Measurements from ENCODE around the gene GPR183.

GPR183 gene

DNA sequence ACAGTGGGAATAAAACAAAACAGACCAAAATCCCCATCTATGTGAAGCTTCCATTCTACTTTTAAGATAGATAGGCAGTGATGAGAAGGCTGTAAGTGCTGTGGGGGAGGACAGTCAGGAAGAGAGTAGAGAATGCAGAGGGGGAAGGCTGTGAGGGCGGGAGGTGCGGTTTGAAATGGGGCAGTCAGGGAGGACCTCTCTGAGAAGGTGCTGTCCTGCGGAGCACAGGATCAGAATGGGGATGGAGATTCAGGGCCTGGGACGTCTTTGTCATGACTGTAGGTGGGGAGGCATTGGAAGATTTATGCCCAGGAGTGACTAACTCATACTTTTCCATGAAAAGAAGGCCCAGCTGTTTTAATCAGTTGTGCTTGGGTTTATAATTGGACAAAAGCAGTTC, 3.9 kb upstream of the GPR183 start:
- no peak for DNase-seq

DNA sequence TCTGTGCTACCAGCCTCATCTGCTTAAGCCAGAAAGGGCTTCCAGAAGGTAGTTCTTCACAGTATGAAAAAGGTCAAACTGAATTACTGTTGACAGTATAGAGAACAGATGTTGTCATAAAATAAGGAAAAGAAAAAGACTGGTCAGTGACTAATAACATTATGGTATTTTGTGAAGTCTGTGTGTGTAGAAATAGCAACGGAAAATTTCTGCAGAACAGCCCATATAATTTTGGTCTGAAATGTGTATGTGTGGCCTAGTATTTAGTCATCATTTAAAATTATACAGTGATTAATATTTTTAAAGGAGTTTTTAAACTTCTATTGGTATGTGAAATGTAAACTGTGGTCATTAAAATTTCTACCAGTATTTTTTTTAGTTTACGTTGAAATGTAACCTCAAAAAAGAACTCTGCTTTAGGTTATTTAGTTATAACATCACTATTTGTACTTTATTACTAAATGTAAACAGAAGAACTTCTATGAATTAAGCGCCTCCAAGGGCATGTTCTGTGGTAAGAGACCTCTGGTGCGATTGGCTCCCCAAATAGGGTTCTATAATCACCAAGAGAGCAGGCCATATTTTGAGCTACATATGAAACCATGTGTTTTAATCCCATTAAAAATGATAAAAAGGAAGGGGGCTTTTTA, 3.3 kb upstream of the GPR183 start:
- DNase-seq = no peak

DNA sequence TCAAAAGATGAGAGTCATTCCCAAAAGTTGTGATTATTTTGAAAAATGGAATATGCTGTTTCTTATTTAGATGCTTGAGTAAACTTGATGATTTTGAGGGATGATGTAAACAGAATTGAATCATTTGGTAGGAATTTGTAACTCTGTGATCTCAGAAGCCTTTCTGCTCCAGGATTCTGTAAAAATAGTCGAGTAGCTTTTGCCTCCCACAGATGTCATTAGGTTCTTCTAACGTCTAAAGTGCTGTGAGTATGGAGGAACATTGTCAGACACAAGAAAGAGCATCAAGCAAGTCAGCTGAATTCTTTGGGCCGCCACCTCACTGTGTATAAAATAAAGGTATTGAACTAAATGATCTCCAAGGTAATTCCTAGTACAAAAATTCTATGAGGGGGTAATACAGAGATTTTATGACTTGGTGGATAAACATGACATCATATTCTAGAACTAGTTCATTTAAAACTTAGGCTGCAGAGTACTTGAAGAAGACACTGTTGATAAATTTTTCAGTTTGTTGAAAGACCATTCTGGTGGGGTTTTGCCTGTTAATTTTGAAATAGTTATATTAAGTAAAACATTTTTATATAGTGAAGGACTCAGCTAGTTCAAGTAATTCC, 1.4 kb upstream of the GPR183 start:
- DNase-seq = no peak

DNA sequence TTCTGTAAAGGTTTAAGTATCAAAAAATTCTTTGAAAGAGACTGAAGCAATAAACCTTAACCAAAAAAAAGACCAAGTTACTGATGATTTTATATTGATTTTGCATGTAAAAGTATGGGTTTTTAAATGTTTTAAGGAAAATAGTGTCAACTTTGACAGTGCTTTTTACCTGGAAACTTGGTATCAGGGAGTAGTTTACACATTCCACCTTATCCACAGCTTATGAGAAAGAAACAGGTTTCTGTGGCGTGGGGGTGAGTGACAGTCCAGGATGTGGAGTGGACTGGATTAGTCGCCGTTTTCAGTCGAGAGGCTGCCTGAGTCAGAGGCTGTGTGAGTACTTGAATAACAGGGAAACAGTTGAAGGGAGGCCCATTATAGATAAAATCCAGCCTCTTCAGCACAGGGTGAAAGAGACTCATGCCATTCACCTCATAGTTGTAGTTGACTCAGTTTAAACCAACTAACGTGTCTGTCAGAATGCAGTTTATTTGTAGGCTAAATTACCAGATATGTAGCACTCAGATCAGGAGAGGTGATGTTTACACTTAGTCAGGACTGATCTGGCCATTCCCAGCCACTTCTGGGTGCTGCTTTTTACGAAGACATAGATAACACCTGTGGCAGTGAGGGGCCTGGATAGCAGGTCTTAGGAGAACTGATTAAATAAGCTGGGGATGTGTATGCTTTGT, 595 bp upstream of the GPR183 start:
- peak; percentile 91 for DNase-seq

DNA sequence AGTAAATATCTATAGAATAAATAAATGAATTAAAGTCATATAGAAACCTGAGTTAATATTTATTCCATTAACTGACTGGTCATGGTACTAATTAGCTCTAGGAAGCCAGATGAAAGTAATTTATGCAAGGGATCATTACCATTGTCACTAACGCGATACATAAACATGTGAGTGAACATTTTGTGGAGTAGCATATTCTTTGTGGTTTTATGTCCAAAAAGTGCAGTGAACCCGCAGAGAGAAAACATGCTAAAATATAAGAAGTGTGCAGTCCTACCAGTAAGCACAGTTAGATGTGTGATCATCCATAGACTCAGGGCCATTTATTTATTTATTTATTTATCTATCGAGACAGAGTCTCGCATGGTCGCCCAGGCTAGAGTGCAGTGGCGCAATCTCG, 1.6 kb downstream of the GPR183 start:
- DNase-seq = no peak

DNA sequence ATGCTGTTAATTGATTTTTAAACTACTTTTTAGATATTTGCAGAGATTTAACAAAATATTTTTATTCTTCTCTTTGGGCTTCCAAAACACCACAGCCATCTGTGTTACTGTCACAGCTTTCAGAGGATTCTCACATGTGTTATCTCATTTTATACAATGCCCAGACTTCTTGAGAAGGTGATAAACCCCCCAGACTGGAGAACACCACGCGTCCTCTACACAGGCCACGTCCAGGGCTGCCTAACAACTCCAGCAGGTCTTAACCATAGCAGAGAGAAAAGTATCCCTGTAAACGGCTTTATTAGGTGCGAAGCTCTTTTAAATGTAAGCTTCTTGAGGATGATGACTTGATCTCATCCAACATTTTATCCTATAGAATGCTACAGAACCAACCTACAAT, 2.0 kb downstream of the GPR183 start:
- DNase-seq = no peak

DNA sequence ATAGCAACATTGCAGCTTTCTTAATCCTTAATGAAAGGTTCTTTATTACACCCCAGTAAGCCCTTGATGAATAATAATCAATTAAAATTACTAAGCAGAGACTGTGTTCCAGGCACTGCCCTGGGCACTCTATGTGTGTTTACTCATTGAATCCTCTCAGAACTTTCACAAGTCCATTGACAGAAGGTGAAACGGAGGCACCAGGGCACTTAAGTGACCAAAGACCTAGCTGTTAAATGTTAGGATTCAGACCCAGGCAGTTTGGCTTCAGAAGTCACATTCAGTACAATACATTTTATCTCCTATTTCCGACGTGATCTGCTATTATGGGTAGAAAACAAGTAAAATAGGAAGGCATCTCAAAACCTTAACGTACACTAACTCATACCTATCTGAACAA, 2.7 kb downstream of the GPR183 start:
- DNase-seq = no peak

DNA sequence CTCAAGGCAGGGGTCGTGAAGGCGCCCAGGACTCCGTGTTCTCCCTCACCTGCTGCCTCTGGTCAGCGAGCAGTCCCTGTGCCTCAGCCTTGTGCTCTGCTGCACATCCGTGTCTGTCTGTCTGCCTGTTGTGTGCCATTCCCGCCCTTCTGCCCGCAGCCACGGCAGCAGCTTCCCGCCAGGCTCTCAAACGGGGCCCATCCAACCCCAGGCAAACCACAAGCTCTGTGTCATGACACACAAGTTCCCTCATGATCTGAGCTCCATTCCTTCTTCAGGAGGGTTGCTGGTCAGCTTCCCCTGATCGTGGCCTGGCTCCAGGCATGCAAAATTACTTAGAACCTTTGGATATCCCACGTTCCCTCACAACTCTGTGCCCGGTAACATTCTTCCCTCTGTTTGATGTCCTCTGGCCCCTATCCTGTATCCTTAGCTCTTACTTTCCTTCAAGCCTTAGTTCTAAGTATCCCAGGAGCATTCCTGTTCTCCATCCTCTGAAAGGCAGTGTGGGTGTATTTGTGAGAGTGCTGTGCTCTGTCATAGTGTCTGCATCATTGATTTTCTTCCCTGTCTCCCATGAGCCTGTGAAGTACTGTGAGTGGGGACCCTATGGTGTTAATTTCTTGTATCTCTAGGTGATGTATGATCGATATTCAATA, 3.2 kb downstream of the GPR183 start:
- peak; percentile 79 for DNase-seq

DNA sequence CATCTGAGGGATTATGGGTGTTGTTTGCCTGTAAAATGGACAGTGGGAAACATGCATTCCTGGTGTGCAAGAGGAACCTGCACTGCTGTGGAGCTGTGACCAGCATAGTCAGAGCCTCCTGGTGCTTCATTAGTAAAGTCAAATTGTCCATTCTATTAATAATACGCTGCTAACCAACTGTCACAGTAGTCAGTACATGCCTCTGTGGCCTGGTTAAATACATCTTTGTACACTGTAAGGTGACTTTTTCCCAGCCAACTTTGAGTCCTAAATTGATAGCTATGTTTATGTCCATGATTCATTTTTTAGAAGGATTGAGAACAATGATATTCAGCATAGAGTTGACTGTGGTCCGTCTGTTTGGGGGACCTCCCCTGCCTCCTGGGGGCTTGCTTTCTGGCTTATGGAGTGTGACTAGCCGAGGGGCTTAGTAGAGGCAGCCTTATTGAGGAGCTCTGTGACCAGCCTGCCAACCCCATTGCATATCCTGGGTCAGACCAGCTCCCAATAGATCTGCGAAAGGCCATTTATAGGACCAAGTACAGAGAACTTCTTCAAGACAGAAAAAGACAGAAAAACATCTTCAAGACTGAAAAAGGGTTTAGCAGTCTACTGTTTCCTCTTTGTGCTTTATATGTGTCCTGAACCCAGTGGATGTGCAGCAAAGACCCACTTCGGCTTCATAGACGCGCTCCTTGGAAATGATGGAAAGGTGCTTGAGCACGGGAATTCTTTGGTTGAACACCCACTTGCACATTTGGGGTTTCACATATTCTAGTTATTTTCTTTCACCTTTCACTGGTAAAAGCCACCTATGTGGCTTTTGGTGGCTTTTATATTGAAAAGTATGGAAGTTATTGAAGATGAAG, 4.3 kb downstream of the GPR183 start:
- no peak for DNase-seq

DNA sequence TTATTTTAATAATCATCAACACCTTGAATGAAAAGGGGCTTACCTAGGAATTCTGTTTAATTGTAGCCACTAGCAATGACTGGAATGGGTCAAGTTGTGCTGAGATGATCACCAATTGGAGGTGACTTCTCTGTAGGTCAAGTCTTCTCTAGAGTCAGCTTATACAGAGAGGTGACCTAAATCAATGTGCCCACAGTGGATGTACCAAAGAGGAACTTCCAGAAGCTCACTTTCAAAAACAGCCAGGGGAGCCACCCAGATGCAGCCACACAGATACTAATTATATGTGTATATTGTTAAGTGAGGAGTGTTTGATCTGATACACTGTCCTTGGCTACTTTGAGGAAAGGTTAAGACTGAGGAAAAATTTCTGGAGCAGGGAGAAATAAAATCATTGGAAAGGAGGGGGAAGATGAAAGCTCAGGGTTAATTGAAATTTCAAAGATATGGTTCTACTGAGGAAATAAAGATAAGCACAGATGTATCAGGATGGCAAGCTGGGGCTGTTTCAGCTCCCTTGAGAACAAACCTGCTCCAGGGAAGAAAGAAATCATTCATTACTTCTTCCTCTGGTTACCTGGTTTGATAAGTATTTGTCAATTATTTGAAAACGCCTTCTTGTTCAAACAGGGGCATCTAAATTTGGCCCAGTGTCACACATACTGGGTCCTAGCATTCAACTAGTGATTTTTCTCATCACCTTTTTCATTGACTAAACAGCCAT, 5.1 kb downstream of the GPR183 start:
- no peak for DNase-seq

DNA sequence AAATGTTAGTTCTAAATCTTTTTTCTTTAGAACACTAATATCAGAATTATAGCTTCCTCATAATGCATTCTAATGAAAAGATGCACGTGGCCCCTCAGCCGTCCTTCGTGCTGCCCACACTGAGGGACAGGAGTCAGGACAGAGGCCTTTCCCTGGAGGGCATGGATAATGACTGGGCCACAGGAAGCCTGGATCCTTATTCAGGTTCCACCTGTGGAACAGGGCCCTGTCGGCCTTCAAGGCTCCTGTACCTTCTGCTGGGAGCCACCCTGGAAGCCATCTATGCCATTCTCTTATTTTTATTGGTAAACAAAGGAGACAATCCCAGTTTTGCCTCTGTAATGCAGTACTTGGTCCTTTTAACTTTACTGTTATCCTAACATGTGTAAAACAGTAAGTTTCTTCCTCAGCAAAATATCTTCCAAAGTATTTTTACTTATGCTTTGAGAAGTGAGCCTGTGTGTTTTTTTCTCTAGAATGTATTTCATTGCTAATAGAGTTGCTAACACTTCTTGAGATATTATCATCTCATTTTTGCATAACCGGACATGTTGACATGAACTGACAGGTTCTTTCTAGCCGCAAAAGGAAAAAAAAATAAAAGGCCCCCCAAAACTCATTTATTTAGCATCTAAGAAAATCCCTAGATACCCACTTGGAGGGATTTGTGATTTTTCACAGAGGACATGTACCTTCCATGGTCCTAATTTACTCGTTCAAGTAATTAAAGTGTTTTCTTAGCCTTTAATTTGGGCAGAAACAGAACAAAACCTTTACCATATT, 6.0 kb downstream of the GPR183 start:
- DNase-seq = no peak

DNA sequence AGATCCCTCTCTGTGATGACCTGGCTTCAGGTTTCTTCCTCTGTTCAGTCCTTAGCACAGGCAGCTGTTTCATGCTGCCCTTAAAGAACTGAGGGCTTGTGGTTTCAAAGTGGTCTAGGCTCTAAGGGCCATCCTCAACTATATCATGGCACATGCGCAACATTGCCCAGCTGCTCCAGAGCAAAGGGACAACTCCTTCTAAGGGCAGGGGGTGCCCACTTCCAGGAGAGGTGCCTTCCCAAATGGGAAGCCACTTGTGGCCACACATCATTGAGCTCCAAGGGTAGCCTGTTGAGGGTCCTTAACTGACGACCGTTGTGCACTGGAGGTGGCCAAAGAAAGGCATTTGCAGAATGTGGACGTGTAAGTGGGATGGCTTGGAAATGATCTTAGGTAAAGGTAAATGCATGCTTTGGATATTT, 7.3 kb downstream of the GPR183 start:
- no peak for DNase-seq

DNA sequence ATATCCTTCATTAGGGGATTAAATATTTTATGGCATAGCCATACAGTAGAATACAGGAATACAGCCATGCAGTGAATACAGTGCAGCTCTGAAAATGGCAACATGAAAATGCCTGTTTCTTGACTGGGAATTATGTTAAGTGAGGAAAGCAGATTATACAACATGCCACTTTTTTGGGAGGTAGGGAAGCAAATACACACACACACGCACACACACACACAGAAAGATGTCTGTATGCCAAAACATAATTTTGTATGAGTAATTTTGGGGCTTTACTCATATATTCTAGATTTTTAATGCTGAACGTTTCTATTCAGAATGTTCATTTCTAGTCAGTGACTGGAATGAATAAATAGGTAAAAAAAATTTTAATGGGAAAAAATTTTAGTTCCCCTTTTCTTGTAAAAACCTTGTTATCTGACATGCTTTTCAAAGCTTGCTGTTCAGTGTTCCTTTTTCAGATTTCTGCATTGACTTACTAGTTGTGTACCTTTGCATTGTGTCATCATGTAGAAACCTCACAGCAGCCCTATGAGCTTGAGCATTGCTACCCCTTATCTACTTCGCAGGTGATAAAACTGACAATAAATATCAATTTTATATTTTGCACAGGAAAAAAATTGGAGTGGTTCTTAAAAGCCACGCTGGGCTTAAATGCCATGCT, 7.8 kb downstream of the GPR183 start:
- no peak for DNase-seq

DNA sequence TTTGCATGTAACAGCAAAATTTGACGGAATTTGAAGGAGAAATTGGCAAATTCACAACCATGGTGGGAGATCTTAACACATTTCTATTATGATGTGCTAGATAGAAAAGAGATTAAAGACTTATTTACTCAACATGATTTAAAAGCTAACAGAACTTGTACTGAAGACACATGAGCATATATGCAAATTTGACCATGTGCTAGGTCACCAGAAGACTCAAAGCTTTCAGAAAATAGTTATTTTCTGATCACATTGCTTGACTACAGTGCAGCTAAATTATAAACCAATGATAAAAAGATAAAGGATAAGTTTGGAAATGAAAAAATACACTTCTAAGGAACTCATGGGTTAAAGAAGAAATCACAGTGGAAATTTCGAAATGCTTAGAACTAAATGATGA, 9.1 kb downstream of the GPR183 start:
- no peak for DNase-seq

DNA sequence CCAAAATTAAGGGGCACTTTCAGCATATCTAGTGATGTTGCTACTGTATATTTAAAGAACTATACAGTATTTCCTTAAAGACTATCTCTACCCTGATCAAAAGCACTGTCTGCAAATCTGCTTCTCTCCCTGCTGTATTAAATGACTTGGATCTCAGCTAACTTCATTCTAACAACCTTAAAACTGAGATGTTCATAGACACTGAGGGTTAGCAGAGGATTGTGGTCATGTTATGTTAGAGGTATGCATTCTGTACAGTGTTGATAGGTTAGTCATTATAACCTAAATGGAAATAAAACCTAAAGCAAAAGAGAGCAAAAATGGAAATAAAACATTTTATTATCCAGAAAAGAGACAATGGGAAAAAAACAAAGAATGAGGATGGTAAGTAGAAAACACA, 9.9 kb downstream of the GPR183 start:
- no peak for DNase-seq

DNA sequence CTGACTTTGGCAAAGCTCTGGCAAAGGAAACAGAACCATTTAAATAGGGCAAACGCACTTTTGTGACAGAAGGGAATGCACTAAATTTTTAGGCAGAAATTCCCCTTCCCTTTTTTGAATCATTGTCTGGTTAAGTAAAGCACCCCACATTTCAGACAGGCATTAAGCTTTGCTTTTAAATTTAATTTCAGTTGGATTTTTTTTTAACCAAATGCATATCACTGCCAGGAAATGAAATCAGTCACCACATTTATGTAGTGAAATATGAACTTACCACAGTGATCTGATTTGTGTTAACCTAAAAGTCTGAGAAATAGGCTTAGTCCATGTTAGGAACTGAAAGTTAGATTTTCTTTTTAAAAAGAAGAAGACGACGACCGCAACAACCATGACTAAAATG, 10.8 kb downstream of the GPR183 start:
- DNase-seq = no peak

DNA sequence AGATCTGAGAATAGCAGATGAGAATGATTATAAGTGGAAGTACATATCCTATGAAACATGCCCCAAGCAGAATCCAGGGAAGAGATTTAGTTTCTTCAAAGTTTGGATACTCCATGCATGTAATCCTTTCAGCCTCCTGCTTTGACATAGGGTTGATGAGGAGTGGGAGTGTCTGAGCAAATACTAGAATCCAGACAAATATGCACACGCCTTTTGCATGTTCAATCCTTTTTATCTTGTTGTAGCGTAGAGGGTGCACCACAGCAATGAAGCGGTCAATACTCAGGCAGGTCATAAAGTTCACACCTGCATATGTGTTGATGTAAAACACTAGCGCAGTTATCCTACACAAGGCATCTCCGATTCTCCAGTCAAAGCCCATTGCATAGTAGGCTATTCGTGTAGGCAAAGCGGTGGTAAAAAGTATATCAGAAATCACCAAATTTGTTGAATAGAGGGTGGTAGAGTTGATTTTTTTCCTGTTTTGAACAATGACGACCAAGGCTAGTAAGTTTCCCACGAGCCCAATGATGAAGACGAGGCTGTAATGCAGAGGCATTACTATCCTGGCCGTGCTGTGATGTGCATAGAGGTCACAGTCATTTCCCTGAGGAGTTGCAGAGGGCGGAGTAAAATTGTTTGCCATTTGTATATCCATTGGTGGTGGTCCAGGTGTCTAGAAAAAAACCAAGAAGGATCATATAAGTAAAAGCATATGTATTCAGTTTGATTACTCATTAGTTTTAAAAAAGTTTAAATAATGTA, 11.5 kb downstream of the GPR183 start:
- no peak for DNase-seq

DNA sequence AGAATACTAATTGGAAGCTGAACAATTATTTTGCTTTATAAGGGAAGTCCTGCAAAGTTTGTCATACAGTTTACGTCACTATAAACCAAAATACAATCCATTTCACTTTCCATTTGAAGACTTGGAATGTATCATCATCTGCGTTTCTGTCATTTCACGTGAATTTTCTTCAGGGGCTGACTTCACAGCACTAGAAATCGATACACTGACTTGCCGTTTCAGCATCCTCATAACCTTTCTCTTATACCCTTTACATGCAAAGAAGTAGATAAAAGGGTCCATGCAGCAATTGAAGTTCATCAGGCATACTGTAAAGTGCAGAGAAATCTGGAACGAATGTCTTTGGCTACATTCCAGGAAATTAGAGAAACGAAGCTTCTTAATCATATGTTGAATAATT, 12.2 kb downstream of the GPR183 start:
- no peak for DNase-seq

DNA sequence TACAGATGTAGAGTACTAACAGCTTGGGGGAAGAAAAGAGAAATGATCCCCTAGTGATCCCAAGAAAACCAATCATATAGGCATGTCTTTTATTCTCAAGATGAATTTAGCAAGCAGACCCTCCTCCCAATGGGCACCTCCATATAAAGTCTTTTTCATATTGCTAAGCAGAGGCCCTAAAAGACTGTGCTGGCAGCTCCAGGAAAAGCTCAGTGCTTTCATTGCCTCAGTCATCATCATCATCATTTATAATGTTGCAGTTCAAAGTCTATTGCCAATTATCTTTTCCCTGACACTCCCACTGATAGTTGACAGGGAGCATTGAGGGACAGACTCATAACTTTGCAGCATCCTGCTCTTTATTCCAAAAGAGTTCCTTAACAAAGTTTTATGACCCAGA, 13.0 kb downstream of the GPR183 start:
- no peak for DNase-seq

DNA sequence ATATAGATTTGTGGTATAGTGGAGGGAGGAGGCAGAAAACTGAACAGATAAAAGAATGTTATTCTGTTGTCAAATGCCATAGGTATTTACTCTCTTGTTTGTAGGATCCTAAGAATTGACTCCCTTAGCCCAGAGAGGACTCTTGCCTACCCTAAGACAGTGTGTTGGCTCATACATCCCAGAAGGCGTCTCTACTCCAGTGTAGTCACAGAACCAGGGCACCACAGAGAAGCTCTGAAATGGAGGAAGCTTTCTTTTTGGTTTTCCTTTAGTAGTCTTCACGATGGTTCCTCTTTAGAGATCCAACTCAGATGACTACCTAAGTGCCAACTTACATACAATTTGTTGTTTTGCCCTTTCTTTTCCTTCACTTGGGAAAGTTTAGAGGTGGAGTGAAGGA, 14.0 kb downstream of the GPR183 start:
- DNase-seq = no peak
